GM23248 (cell line): ENCODE measurements around the gene NLK.

Source experiments
- EZH2 ChIP-seq: fragments of 200-600 bp; sonication (generic); IDR thresholded peaks from 2 replicates; pipeline ENCODE4 v1.6.1; 2018; ENCODE audit warnings: antibody characterized with exemption, mild to moderate bottlenecking; ENCODE audit not compliant: insufficient read depth, poor library complexity, severe bottlenecking
- EZH2phosphoT487 ChIP-seq: fragments of 200-600 bp; sonication (generic); IDR thresholded peaks from 2 replicates; pipeline ENCODE4 v1.6.1; 2018; ENCODE audit warnings: antibody characterized with exemption, moderate library complexity, mild to moderate bottlenecking, low read depth; ENCODE audit not compliant: insufficient read depth

DNA sequence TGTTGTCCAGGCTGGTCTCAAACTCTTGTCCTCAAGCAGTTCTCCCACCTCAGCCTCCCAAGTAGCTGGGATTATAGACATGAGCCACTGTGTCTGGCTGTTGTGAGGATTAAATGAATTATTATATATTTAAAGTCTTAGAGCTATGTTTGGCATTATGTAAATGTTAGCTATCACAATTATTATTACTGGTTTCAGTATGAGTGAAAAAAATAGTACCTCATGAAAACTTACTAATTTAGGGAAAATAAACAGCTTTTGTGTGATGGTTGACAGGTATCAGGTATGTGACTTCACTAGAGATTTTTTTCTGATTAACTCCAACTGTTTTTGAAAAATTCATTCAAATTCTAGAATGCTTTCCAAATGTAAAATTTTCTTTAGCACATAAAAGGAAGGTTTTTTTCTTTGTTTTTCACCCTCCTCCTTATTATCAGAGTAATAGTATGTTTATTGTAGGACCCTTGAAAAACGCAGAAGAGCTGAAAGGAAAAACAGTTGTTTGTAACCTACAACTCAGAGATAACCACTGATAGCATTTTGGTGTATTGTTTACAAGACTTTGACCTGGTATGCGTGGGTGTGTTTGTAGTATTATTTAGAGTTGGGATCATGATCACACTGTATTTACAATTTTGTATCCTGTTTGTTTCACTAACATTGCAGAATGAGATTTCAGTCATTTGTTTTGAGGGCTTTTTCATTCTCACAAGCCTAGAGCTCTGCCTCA, 13.2 kb downstream of the NLK start:
- TF ChIP-seq EZH2 (no peak), EZH2phosphoT487 (no peak)
